Measurements from ENCODE around the gene FOXJ1.
A peak's percentile ranks its signal among the peaks of the same experiment; 100 is the strongest.

Gene FOXJ1

GRCh38 chr17:76142039-76142584 lies 1.1 kb upstream of the FOXJ1 start:
- no peak for TF ChIP-seq CTCF (IDR thresholded peaks at IDR 0.05; ENCODE audit: control insufficient read depth, extremely low read depth, insufficient read depth)
- DNase-seq (ENCODE audit: low read depth) = no peak
- H3K4me3 ChIP-seq (ENCODE audit: low read depth, low read length) = no peak overlapping the region

GRCh38 chr17:76140661-76141211 lies 309 bp downstream of the FOXJ1 start:
- peak overlapping the region; percentile 50 for H3K4me3 ChIP-seq (ENCODE audit: low read depth, low read length)
- no peak for DNase-seq (ENCODE audit: low read depth)
- no peak for TF ChIP-seq CTCF (IDR thresholded peaks at IDR 0.05; ENCODE audit: control insufficient read depth, extremely low read depth, insufficient read depth)

- H3K4me3 ChIP-seq (ENCODE audit: low read depth, low read length) = no peak overlapping the region
- no peak for DNase-seq (ENCODE audit: low read depth)
- no peak for TF ChIP-seq CTCF (IDR thresholded peaks at IDR 0.05; ENCODE audit: control insufficient read depth, extremely low read depth, insufficient read depth)
Observed at GRCh38 chr17:76139801-76140660, 1.0 kb downstream of the FOXJ1 start.

GRCh38 chr17:76138896-76139752 lies 1.9 kb downstream of the FOXJ1 start:
- no peak for TF ChIP-seq CTCF (IDR thresholded peaks at IDR 0.05; ENCODE audit: control insufficient read depth, extremely low read depth, insufficient read depth)
- no peak overlapping the region for H3K4me3 ChIP-seq (ENCODE audit: low read depth, low read length)
- no peak for DNase-seq (ENCODE audit: low read depth)

- no peak overlapping the region for H3K4me3 ChIP-seq (ENCODE audit: low read depth, low read length)
- no peak for DNase-seq (ENCODE audit: low read depth)
- no peak for TF ChIP-seq CTCF (IDR thresholded peaks at IDR 0.05; ENCODE audit: control insufficient read depth, extremely low read depth, insufficient read depth)
Observed at GRCh38 chr17:76138234-76138895, 2.7 kb downstream of the FOXJ1 start.

Measured in LNCaP clone FGC (cell line).